SK-N-SH (cell line): Measurements from ENCODE around the gene MYO9B. TPM values are rescaled to one million over a fixed set of nuclear protein-coding genes. Genes with fewer than 3 reads are reported as not detected.

Experiments
- CTCF ChIA-PET: fragments of 300-600, 350-600 bp; formaldehyde crosslinking; extraction: SDS; loops from one replicate; lab custom pipeline; 2021; lab: Yijun Ruan, JAX
- POLR2A ChIA-PET: fragments of 350-600 bp; sonication (Branson Sonifier 250); formaldehyde crosslinking; extraction: SDS; loops from one replicate; lab custom pipeline; 2020; ENCODE audit warnings: antibody characterized with exemption, inconsistent platforms; lab: Yijun Ruan, JAX
- DNase-seq: peaks from one replicate; pipeline ENCODE4 v3.0.0; 2012
- H2AFZ ChIP-seq: fragments of 200-600 bp; sonication (generic); 2 replicates; pipeline ENCODE4 v1.8.1; 2016; ENCODE audit warnings: antibody characterized with exemption, mild to moderate bottlenecking, low read depth
- H3F3A ChIP-seq: fragments of 200-600 bp; sonication (generic); replicated peaks from 2 replicates; pipeline ENCODE3; 2016; ENCODE audit warnings: antibody characterized with exemption, mild to moderate bottlenecking; ENCODE audit not compliant: insufficient read depth
- H3K27ac ChIP-seq, 2 experiments: fragments of 200-500 bp in 1 of 2; fragments of 200-600 bp in 1 of 2; sonication (Bioruptor generic) in 1 of 2; sonication (generic), shearing (Covaris generic) in 1 of 2; 2 replicates each; pipeline versions ENCODE4 v1.5.1 to v1.6.1; 2014 to 2016; ENCODE audit warnings: low read depth in 2 of 2, inconsistent platforms in 1 of 2, low read length in 1 of 2, mild to moderate bottlenecking in 1 of 2, mixed read lengths in 1 of 2
- H3K27me3 ChIP-seq: fragments of 200-600 bp; sonication (generic), shearing (Covaris generic); 2 replicates; pipeline ENCODE4 v1.6.1; 2016; ENCODE audit warnings: mixed run types; ENCODE audit not compliant: insufficient read depth
- H3K36me3 ChIP-seq, 2 experiments: fragments of 200-500 bp in 1 of 2; fragments of 200-600 bp in 1 of 2; sonication (Bioruptor generic) in 1 of 2; sonication (generic) in 1 of 2; replicated peaks in 1 of 2; 2 replicates each; pipeline versions ENCODE3 to v1.5.1; 2014 to 2016; ENCODE audit warnings: low read length in 1 of 2, mild to moderate bottlenecking in 1 of 2; ENCODE audit not compliant: insufficient read depth in 2 of 2, control insufficient read depth in 1 of 2
- H3K4me1 ChIP-seq, 2 experiments: fragments of 200-500 bp in 1 of 2; fragments of 200-600 bp in 1 of 2; sonication (Bioruptor generic) in 1 of 2; sonication (generic), shearing (Covaris generic) in 1 of 2; 2 replicates each; pipeline versions ENCODE4 v1.5.1 to v1.6.1; 2014 to 2016; ENCODE audit warnings: low read depth in 1 of 2, low read length in 1 of 2, mixed run types in 1 of 2; ENCODE audit not compliant: insufficient read depth in 2 of 2, control insufficient read depth in 1 of 2
- H3K4me2 ChIP-seq: fragments of 200-600 bp; sonication (generic), shearing (Covaris generic); 2 replicates; pipeline ENCODE4 v1.6.1; 2017; ENCODE audit warnings: mixed run types
- H3K4me3 ChIP-seq, 2 experiments: fragments of 200-500 bp in 1 of 2; fragments of 200-600 bp in 1 of 2; sonication (Bioruptor generic) in 1 of 2; sonication (generic), shearing (Covaris generic) in 1 of 2; 2 replicates each; pipeline versions ENCODE4 v1.5.1 to v1.8.1; 2014 to 2016; ENCODE audit warnings: low read depth in 2 of 2, inconsistent platforms in 1 of 2, low read length in 1 of 2, mild to moderate bottlenecking in 1 of 2, mixed read lengths in 1 of 2, moderate library complexity in 1 of 2
- H3K79me2 ChIP-seq: fragments of 200-600 bp; sonication (generic); 2 replicates; pipeline ENCODE4 v1.8.1; 2017; ENCODE audit warnings: mild to moderate bottlenecking; ENCODE audit not compliant: insufficient read depth
- H3K9ac ChIP-seq: fragments of 200-600 bp; sonication (generic); 2 replicates; pipeline ENCODE4 v1.6.1; 2017; ENCODE audit warnings: mixed run types
- H3K9me2 ChIP-seq: fragments of 200-600 bp; sonication (generic); 2 replicates; pipeline ENCODE4 v1.6.1; 2017; ENCODE audit warnings: mixed run types
- H3K9me3 ChIP-seq: fragments of 200-600 bp; sonication (generic); 2 replicates; pipeline ENCODE4 v1.6.1; 2017; ENCODE audit warnings: mixed run types, mild to moderate bottlenecking, moderate library complexity
- H4K20me1 ChIP-seq: fragments of 200-600 bp; sonication (generic); 2 replicates; pipeline ENCODE4 v1.6.1; 2017; ENCODE audit warnings: mild to moderate bottlenecking, mixed run types; ENCODE audit not compliant: insufficient read depth
- CHD2 ChIP-seq: fragments of 150-350 bp; IDR thresholded peaks from 2 replicates; pipeline ENCODE4 v1.6.1; 2018; ENCODE audit warnings: low read length; ENCODE audit not compliant: partially characterized antibody
- EP300 ChIP-seq, 2 experiments: IDR thresholded peaks; 2 replicates each; pipeline versions ENCODE4 v1.4.0 to v1.6.1; 2012; ENCODE audit warnings: borderline replicate concordance in 1 of 2, low read depth in 1 of 2, low read length in 1 of 2
- FOSL2 ChIP-seq: IDR thresholded peaks from 2 replicates; pipeline ENCODE4 v1.4.0; 2012; ENCODE audit warnings: low read depth, mild to moderate bottlenecking, moderate library complexity, borderline replicate concordance
- FOXM1 ChIP-seq: IDR thresholded peaks from 2 replicates; pipeline ENCODE4 v1.4.0; 2012; ENCODE audit warnings: low read depth, mild to moderate bottlenecking
- GATA2 ChIP-seq: sonication (generic); formaldehyde crosslinking; IDR thresholded peaks from 2 replicates; pipeline ENCODE4 v1.5.0; 2020; ENCODE audit warnings: mild to moderate bottlenecking, missing genetic modification reagents
- JUND ChIP-seq: IDR thresholded peaks from 2 replicates; pipeline ENCODE4 v1.4.0; 2012
- MAX ChIP-seq: IDR thresholded peaks from 2 replicates; pipeline ENCODE4 v1.4.0; 2012; ENCODE audit warnings: low read depth
- MEF2A ChIP-seq: IDR thresholded peaks from 2 replicates; pipeline ENCODE4 v1.4.0; 2012; ENCODE audit warnings: low read depth, borderline replicate concordance
- MXI1 ChIP-seq: IDR thresholded peaks from 2 replicates; pipeline ENCODE4 v1.6.1; 2012; ENCODE audit warnings: mild to moderate bottlenecking, low read depth, low read length, improper control_type of control experiment
- POLR2AphosphoS5 ChIP-seq: IDR thresholded peaks from 2 replicates; pipeline ENCODE4 v1.6.1; 2012; ENCODE audit warnings: low read depth, low read length
- RCOR1 ChIP-seq: fragments of 150-350 bp; IDR thresholded peaks from 2 replicates; pipeline ENCODE4 v1.6.1; 2017; ENCODE audit warnings: antibody characterized with exemption, low read length
- RFX5 ChIP-seq: IDR thresholded peaks from 2 replicates; pipeline ENCODE4 v1.6.1; 2012; ENCODE audit warnings: mild to moderate bottlenecking, improper control_type of control experiment, low read length
- SIN3A ChIP-seq: IDR thresholded peaks from 2 replicates; pipeline ENCODE4 v1.6.1; 2012; ENCODE audit warnings: low read depth, mild to moderate bottlenecking, low read length, moderate library complexity, borderline replicate concordance
- SMC3 ChIP-seq: IDR thresholded peaks from 2 replicates; pipeline ENCODE4 v1.6.1; 2012; ENCODE audit warnings: low read depth, low read length, improper control_type of control experiment
- TEAD4 ChIP-seq: IDR thresholded peaks from 2 replicates; pipeline ENCODE4 v1.4.0; 2012; ENCODE audit warnings: mild to moderate bottlenecking, borderline replicate concordance; ENCODE audit not compliant: insufficient read depth
- WGBS: methylation state at CpG from one replicate; pipeline ENCODE4 v1.1.6; 2017; ENCODE audit warnings: low lambda C conversion rate; 5-methylcytosine and 5-hydroxymethylcytosine counted together
- polyA plus RNA-seq, 3 experiments: library from polyadenylated mRNA; depleted of rRNA; stranded (reverse); fragments of >200 nt; gene quantifications; 2 replicates each; pipeline ENCODE4 v1.2.3, GENCODE V29; 2012
- TF ChIP-seq, protein P1 (sequence below): IDR thresholded peaks from 2 replicates; pipeline ENCODE4 v1.4.0; 2012; ENCODE audit warnings: low read depth, borderline replicate concordance
- TF ChIP-seq, protein P2 (sequence below): IDR thresholded peaks from 2 replicates; pipeline ENCODE4; 2012
- TF ChIP-seq, protein P3 (sequence below): fragments of 150-350 bp; IDR thresholded peaks from 2 replicates; pipeline ENCODE4 v1.6.1; 2016; ENCODE audit warnings: mild to moderate bottlenecking, low read depth, low read length
- TF ChIP-seq, protein P4 (sequence below): fragments of 200-600 bp; sonication (generic); IDR thresholded peaks from 2 replicates; pipeline ENCODE4 v1.6.1; 2017; ENCODE audit warnings: antibody characterized with exemption, mild to moderate bottlenecking, moderate library complexity

MYO9B gene
- polyA plus RNA-seq, 1 of the 3 experiments (the other 2 are of a cell fraction), result 37.6 TPM

DNA sequence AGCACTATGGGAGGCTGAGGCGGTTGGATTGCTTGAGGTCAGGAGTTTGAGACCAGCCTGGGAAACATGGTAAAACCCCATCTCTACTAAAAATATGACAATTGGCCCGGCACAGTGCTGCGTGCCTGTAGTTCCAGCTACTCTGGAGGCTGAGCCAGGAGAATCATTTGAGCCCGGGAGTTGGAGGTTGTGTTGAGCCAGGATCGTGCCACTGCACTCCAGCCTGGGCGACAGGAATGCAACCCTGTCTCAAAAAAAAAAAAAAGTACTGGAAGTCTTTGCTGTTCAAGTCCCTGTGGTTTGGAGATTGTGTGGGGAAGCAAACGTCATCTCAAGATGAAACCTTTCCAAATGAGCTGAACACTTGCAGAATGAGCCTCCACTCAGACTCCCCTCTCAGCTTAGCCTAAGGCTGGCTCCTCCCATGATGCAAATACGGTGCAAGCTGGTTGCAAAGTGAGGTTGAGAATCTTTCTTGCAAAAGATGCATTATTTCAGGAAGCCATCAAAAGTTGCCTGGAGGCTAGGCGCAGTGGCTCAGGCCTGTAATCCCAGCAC lies 46.2 kb downstream of the MYO9B start:
- H4K20me1 ChIP-seq, result peaks cover 9% of the 10 kb centered on the region; the same call in 1 of the 2 replicates
- H3K9me2 ChIP-seq, result no peaks in the 10 kb centered on the region
- H3F3A ChIP-seq, result peaks cover 8% of the 10 kb centered on the region
- POLR2A ChIA-PET, result interaction anchor here (0.6 kb wide), 2 partner anchors 17 to 102 kb away, joined by 3 to 7 read pairs; no protein-coding TSS in a partner anchor
- H3K27me3 ChIP-seq, result no peaks in the 10 kb centered on the region
- CTCF ChIA-PET, result interaction anchor here (1.1 to 1.4 kb wide), 2 partner anchors 41 to 70 kb away, joined by 3 read pairs; no protein-coding TSS in a partner anchor
- 89% methylated on average over 9 of the region's 9 CpGs for WGBS
- no peak overlapping the region for H3K9ac ChIP-seq
- TF ChIP-seq RCOR1 (no peak), RFX5 (no peak), FOSL2 (no peak), GATA2 (CRISPR knock-in tag) (no peak), MEF2A (no peak)
- H3K4me1 ChIP-seq, result peaks cover 16 to 19% of the 10 kb centered on the region in 2 experiments; a peak in 3 of 4 replicates
- H2AFZ ChIP-seq, result no peak overlapping the region
- peaks cover 80% of the 10 kb centered on the region for H3K79me2 ChIP-seq
- DNase-seq, result no peak
- H3K36me3 ChIP-seq, result peaks cover 0 to 7% of the 10 kb centered on the region in 2 experiments
- H3K4me3 ChIP-seq, result no peak overlapping the region
- H3K27ac ChIP-seq, result no peak overlapping the region
- H3K4me2 ChIP-seq, result no peak overlapping the region
- no peaks in the 10 kb centered on the region for H3K9me3 ChIP-seq

- H3F3A ChIP-seq, result peaks cover 8% of the 10 kb centered on the region
- no peaks in the 10 kb centered on the region for H3K9me3 ChIP-seq
- H3K4me3 ChIP-seq, result no peak overlapping the region
- ChIA-PET CTCF (interaction anchor here (1.1 kb wide), 1 partner anchor 71 kb away, joined by 3 read pairs; no protein-coding TSS in a partner anchor), POLR2A (no interaction called here)
- no peak overlapping the region for H3K9ac ChIP-seq
- no peaks in the 10 kb centered on the region for H3K9me2 ChIP-seq
- no peak overlapping the region for H3K27ac ChIP-seq
- TF ChIP-seq, protein P1, sequence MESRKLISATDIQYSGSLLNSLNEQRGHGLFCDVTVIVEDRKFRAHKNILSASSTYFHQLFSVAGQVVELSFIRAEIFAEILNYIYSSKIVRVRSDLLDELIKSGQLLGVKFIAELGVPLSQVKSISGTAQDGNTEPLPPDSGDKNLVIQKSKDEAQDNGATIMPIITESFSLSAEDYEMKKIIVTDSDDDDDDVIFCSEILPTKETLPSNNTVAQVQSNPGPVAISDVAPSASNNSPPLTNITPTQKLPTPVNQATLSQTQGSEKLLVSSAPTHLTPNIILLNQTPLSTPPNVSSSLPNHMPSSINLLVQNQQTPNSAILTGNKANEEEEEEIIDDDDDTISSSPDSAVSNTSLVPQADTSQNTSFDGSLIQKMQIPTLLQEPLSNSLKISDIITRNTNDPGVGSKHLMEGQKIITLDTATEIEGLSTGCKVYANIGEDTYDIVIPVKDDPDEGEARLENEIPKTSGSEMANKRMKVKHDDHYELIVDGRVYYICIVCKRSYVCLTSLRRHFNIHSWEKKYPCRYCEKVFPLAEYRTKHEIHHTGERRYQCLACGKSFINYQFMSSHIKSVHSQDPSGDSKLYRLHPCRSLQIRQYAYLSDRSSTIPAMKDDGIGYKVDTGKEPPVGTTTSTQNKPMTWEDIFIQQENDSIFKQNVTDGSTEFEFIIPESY, result no peak
- TF ChIP-seq MAX (no peak), SIN3A (no peak), SMC3 (no peak), FOXM1 (no peak), TEAD4 (no peak), CHD2 (no peak), POLR2AphosphoS5 (no peak), JUND (no peak), MXI1 (no peak), RCOR1 (no peak), EP300 (IDR thresholded peaks at IDR 0.05; ENCODE audit: borderline replicate concordance in 1 of 2, low read depth in 1 of 2, low read length in 1 of 2) (no peak), GATA2 (CRISPR knock-in tag) (no peak), FOSL2 (no peak)
- TF ChIP-seq, protein P2, sequence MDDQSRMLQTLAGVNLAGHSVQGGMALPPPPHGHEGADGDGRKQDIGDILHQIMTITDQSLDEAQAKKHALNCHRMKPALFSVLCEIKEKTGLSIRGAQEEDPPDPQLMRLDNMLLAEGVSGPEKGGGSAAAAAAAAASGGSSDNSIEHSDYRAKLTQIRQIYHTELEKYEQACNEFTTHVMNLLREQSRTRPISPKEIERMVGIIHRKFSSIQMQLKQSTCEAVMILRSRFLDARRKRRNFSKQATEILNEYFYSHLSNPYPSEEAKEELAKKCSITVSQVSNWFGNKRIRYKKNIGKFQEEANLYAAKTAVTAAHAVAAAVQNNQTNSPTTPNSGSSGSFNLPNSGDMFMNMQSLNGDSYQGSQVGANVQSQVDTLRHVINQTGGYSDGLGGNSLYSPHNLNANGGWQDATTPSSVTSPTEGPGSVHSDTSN, result no peak
- TF ChIP-seq, protein P3, sequence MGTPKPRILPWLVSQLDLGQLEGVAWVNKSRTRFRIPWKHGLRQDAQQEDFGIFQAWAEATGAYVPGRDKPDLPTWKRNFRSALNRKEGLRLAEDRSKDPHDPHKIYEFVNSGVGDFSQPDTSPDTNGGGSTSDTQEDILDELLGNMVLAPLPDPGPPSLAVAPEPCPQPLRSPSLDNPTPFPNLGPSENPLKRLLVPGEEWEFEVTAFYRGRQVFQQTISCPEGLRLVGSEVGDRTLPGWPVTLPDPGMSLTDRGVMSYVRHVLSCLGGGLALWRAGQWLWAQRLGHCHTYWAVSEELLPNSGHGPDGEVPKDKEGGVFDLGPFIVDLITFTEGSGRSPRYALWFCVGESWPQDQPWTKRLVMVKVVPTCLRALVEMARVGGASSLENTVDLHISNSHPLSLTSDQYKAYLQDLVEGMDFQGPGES, result no peak
- TF ChIP-seq, protein P4, sequence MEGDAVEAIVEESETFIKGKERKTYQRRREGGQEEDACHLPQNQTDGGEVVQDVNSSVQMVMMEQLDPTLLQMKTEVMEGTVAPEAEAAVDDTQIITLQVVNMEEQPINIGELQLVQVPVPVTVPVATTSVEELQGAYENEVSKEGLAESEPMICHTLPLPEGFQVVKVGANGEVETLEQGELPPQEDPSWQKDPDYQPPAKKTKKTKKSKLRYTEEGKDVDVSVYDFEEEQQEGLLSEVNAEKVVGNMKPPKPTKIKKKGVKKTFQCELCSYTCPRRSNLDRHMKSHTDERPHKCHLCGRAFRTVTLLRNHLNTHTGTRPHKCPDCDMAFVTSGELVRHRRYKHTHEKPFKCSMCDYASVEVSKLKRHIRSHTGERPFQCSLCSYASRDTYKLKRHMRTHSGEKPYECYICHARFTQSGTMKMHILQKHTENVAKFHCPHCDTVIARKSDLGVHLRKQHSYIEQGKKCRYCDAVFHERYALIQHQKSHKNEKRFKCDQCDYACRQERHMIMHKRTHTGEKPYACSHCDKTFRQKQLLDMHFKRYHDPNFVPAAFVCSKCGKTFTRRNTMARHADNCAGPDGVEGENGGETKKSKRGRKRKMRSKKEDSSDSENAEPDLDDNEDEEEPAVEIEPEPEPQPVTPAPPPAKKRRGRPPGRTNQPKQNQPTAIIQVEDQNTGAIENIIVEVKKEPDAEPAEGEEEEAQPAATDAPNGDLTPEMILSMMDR, result no peak
- no peak overlapping the region for H3K4me2 ChIP-seq
- peaks cover 9% of the 10 kb centered on the region; the same call in 1 of the 2 replicates for H4K20me1 ChIP-seq
- peaks cover 81% of the 10 kb centered on the region for H3K79me2 ChIP-seq
- H3K4me1 ChIP-seq, result peaks cover 12 to 19% of the 10 kb centered on the region in 2 experiments; a peak in 3 of 4 replicates
- DNase-seq, result no peak
- H2AFZ ChIP-seq, result no peak overlapping the region
- peaks cover 0 to 13% of the 10 kb centered on the region in 2 experiments for H3K36me3 ChIP-seq
- WGBS, result 90% methylated on average over 2 of the region's 2 CpGs
- no peaks in the 10 kb centered on the region for H3K27me3 ChIP-seq
Observed at GRCh38 chr19:17123041-17123440, 47.5 kb downstream of the MYO9B start.
